Lower leg skin (tissue), 3 donors: Measurements from ENCODE around the gene DHX34.
"Not testable (repeated sequence)": the region's sequence is repeated elsewhere in the genome, so short reads cannot be mapped to it uniquely, and the experiment has no call there.

Experiments
- CTCF ChIP-seq, 3 donors: fragments of 450-650 bp; IDR thresholded peaks; one replicate each; pipeline ENCODE4 v1.5.1; 2016; ENCODE audit warnings: antibody characterized with exemption in 3 of 3, mild to moderate bottlenecking in 3 of 3, moderate library complexity in 2 of 3
- POLR2A ChIP-seq, 2 donors: fragments of 450-650 bp; IDR thresholded peaks; one replicate each; pipeline ENCODE4 v1.6.1; 2016 to 2017; ENCODE audit warnings: antibody characterized with exemption in 2 of 2, mild to moderate bottlenecking in 1 of 2, moderate library complexity in 1 of 2

DNA sequence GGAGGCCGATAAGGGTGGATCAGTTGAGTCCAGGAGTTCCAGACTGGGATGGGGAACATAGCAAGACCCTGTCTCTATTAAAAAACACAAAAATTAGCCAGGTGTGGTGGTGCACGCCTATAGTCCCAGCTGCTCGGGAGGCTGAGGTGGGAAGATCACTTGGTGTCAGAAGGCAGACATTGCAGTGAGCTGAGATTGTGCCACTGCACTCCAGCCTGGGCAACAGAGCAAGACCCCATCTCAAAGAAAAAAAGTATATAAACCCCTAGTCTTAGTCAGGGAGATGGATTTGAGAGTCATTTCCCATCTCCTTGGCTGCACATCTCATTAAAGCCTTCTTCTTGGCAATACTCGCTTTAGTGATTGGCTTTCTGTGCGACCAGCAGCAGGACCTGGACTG lies 34.8 kb downstream of the DHX34 start:
- not testable (repeated sequence) for TF ChIP-seq CTCF, POLR2A (IDR thresholded peaks at IDR 0.05)
